PFSK-1 (cell line): ENCODE results near the gene IGLL5.

Experiments
- POLR2AphosphoS5 ChIP-seq: IDR thresholded peaks from 2 replicates; pipeline ENCODE4 v1.6.1; 2012; ENCODE audit warnings: low read depth, mild to moderate bottlenecking, control low read depth, low read length, moderate library complexity
- SIN3A ChIP-seq: IDR thresholded peaks from 2 replicates; pipeline ENCODE4 v1.6.1; 2012; ENCODE audit warnings: mild to moderate bottlenecking, low read length, moderate library complexity, borderline replicate concordance; ENCODE audit not compliant: insufficient read depth
- TAF1 ChIP-seq: IDR thresholded peaks from 2 replicates; pipeline ENCODE4 v1.6.1; 2012; ENCODE audit warnings: low read length, control low read depth, borderline replicate concordance; ENCODE audit not compliant: insufficient read depth

GRCh38 chr22:22841598-22841997 lies 46.0 kb upstream of the IGLL5 start:
- TF ChIP-seq POLR2AphosphoS5 (no peak), TAF1 (no peak), SIN3A (no peak)
